Brain microvascular endothelial cell (primary cell): Measurements from ENCODE around the gene ZDHHC11B.
"Not testable (repeated sequence)": the region's sequence is repeated elsewhere in the genome, so short reads cannot be mapped to it uniquely, and the experiment has no call there.

ENCODE experiments used
- DNase-seq: peaks from one replicate; pipeline ENCODE4 v3.0.0-alpha.2; 2020
- H3K27ac ChIP-seq: fragments of 250-450 bp; sonication (Bioruptor Pico); 2 replicates; pipeline ENCODE4 v1.5.1; 2020; ENCODE audit warnings: mild to moderate bottlenecking, moderate library complexity
- H3K27me3 ChIP-seq: fragments of 250-450 bp; sonication (Bioruptor Pico); replicated peaks from 2 replicates; pipeline ENCODE4 v1.5.1; 2020; ENCODE audit warnings: mild to moderate bottlenecking
- H3K36me3 ChIP-seq: fragments of 250-450 bp; sonication (Bioruptor Pico); replicated peaks from 2 replicates; pipeline ENCODE4 v1.5.1; 2020; ENCODE audit warnings: mild to moderate bottlenecking
- H3K4me3 ChIP-seq: 2 replicates; pipeline ENCODE4 v1.5.1; 2011; ENCODE audit warnings: low read depth, mild to moderate bottlenecking, control low read depth, low read length, moderate library complexity
- CTCF ChIP-seq: IDR thresholded peaks from 2 replicates; pipeline ENCODE4 v1.5.1; 2011; ENCODE audit warnings: low read depth, mild to moderate bottlenecking, moderate library complexity, low read length, control low read depth, inconsistent platforms; ENCODE audit errors: missing control alignments
- in situ Hi-C: cut with HindIII; loops from 2 replicates; pipeline ENCODE4 v1.10.0; 2017; ENCODE audit warnings: low sequenced_read_pairs, low pct_ligation_motif_present

The ZDHHC11B gene

GRCh38 chr5:756865-757345 is 27.6 kb downstream of the ZDHHC11B start:
- no peak for TF ChIP-seq CTCF
- no peak overlapping the region for H3K27ac ChIP-seq
- DNase-seq, result no peak
- H3K27me3 ChIP-seq, result peaks cover 2% of the 10 kb centered on the region
- no peaks in the 10 kb centered on the region for H3K36me3 ChIP-seq
- in situ Hi-C loops, result no loop called here
- H3K4me3 ChIP-seq, result no peak overlapping the region

- in situ Hi-C loops, result no loop called here
- H3K27ac ChIP-seq, result no peak overlapping the region
- H3K27me3 ChIP-seq, result peaks cover 2% of the 10 kb centered on the region
- H3K36me3 ChIP-seq, result no peaks in the 10 kb centered on the region
- H3K4me3 ChIP-seq, result no peak overlapping the region
- no peak for TF ChIP-seq CTCF
- DNase-seq, result no peak
Observed at GRCh38 chr5:756171-756570, 28.4 kb downstream of the ZDHHC11B start.

- H3K4me3 ChIP-seq, H3K36me3 ChIP-seq, H3K27ac ChIP-seq, H3K27me3 ChIP-seq, DNase-seq, in situ Hi-C loops: not testable (repeated sequence)
Observed at GRCh38 chr5:754143-754632, 30.3 kb downstream of the ZDHHC11B start.

- in situ Hi-C loops, H3K36me3 ChIP-seq, DNase-seq, H3K27me3 ChIP-seq, H3K4me3 ChIP-seq, H3K27ac ChIP-seq: not testable (repeated sequence)
Observed at GRCh38 chr5:753567-754142, 30.9 kb downstream of the ZDHHC11B start.

GRCh38 chr5:752532-753115 is 31.9 kb downstream of the ZDHHC11B start:
- H3K27ac ChIP-seq, H3K4me3 ChIP-seq, DNase-seq, in situ Hi-C loops, H3K36me3 ChIP-seq, H3K27me3 ChIP-seq: not testable (repeated sequence)

GRCh38 chr5:751992-752391 is 32.5 kb downstream of the ZDHHC11B start:
- H3K27me3 ChIP-seq, H3K27ac ChIP-seq, H3K36me3 ChIP-seq, in situ Hi-C loops, H3K4me3 ChIP-seq, DNase-seq: not testable (repeated sequence)

GRCh38 chr5:751496-751895 is 33.0 kb downstream of the ZDHHC11B start:
- DNase-seq, result no peak
- no peak overlapping the region for H3K27ac ChIP-seq
- no peaks in the 10 kb centered on the region for H3K36me3 ChIP-seq
- in situ Hi-C loops, result no loop called here
- TF ChIP-seq CTCF, result no peak
- no peaks in the 10 kb centered on the region for H3K27me3 ChIP-seq
- no peak overlapping the region for H3K4me3 ChIP-seq

- H3K4me3 ChIP-seq, H3K27me3 ChIP-seq, H3K36me3 ChIP-seq, DNase-seq, in situ Hi-C loops, H3K27ac ChIP-seq: not testable (repeated sequence)
Observed at GRCh38 chr5:750226-750625, 34.3 kb downstream of the ZDHHC11B start.
